OCI-LY3 (cell line): ENCODE results near the gene HHATL.

Source experiments
- EZH2phosphoT487 ChIP-seq: fragments of 200-600 bp; shearing (Covaris generic); IDR thresholded peaks from 2 replicates; pipeline ENCODE4 v1.6.1; 2018; ENCODE audit warnings: antibody characterized with exemption, mixed run types, low read depth
- TF ChIP-seq, protein P1 (sequence below): fragments of 200-600, 300-600 bp; sonication (generic); IDR thresholded peaks from 2 replicates; pipeline ENCODE4 v1.5.1; 2014; ENCODE audit warnings: antibody characterized with exemption, low read length, low read depth

DNA sequence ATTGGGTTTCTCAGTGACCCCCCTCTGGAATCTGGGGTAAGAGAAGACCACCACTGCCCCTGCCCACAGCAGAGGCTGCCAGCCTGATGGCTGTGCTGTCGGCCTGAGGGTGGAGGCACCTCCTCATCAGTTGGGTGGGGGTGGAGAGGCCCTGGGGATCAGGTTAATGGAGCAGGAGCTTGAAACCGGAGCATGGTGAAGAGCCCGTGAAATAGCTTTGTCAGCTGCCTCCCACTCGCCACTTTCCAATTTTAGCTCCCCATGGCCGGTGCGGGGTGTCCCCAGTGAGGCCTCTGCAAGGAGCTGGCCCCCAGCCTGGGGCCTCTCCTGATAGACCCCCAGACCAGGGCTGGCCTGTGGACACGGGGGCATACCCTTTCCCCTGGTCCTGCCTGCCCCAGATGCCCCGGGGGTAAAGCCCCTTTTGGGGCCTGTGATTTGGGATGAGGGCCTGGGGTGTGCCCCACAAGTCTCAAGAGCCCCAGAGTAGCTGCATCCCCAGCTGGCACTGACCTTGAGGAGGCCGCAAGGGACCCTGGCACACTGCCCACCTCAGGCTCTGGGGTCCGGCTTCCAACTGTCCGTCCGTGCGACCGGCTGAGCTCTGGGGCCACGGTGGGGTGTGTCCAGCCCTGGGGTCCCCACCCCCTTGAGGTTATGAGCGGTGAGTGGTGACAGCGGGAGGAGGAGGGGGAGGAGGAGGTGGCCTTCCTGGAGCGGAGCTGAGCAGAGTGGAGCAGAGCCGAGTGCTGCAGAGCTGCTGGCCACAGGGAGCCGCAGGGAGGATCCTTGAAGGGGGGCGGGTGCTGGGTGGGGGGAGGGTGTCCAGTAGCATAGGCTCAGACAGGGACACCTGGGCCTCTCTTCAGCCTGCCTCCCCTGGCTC, at the start of gene HHATL:
- no peak for TF ChIP-seq EZH2phosphoT487
- TF ChIP-seq, protein P1, sequence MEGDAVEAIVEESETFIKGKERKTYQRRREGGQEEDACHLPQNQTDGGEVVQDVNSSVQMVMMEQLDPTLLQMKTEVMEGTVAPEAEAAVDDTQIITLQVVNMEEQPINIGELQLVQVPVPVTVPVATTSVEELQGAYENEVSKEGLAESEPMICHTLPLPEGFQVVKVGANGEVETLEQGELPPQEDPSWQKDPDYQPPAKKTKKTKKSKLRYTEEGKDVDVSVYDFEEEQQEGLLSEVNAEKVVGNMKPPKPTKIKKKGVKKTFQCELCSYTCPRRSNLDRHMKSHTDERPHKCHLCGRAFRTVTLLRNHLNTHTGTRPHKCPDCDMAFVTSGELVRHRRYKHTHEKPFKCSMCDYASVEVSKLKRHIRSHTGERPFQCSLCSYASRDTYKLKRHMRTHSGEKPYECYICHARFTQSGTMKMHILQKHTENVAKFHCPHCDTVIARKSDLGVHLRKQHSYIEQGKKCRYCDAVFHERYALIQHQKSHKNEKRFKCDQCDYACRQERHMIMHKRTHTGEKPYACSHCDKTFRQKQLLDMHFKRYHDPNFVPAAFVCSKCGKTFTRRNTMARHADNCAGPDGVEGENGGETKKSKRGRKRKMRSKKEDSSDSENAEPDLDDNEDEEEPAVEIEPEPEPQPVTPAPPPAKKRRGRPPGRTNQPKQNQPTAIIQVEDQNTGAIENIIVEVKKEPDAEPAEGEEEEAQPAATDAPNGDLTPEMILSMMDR: no peak
